ENCODE results near the gene UBE2M.

Gene UBE2M

GRCh38 chr19:58536852-58537798, 21.3 kb downstream of the UBE2M start:
- no peak for DNase-seq (ENCODE audit: low read depth)
- H3K4me3 ChIP-seq (ENCODE audit: control insufficient read depth, low read depth, low read length) = no peak overlapping the region

GRCh38 chr19:58535857-58536256, 22.6 kb downstream of the UBE2M start:
- H3K4me3 ChIP-seq (ENCODE audit: control insufficient read depth, low read depth, low read length) = no peak overlapping the region
- no peak for TF ChIP-seq CTCF (IDR thresholded peaks at IDR 0.05; ENCODE audit: control insufficient read depth, insufficient read depth, low read depth, low read length, missing control alignments)
- DNase-seq (ENCODE audit: low read depth) = no peak

More at GRCh38 chr19:58536852-58537798, 21.3 kb downstream of the UBE2M start:
- TF ChIP-seq CTCF (IDR thresholded peaks at IDR 0.05; ENCODE audit: control insufficient read depth, insufficient read depth, low read depth, low read length, missing control alignments) = no peak

GRCh38 chr19:58531034-58531840, 27.2 kb downstream of the UBE2M start:
- no peak overlapping the region for H3K4me3 ChIP-seq (ENCODE audit: control insufficient read depth, low read depth, low read length)
- TF ChIP-seq CTCF (IDR thresholded peaks at IDR 0.05; ENCODE audit: control insufficient read depth, insufficient read depth, low read depth, low read length, missing control alignments) = no peak
- DNase-seq (ENCODE audit: low read depth) = no peak

GRCh38 chr19:58529405-58529804, 29.0 kb downstream of the UBE2M start:
- no peak overlapping the region for H3K4me3 ChIP-seq (ENCODE audit: control insufficient read depth, low read depth, low read length)
- no peak for DNase-seq (ENCODE audit: low read depth)
- TF ChIP-seq CTCF (IDR thresholded peaks at IDR 0.05; ENCODE audit: control insufficient read depth, insufficient read depth, low read depth, low read length, missing control alignments) = no peak

- DNase-seq (ENCODE audit: low read depth) = no peak
- no peak for TF ChIP-seq CTCF (IDR thresholded peaks at IDR 0.05; ENCODE audit: control insufficient read depth, insufficient read depth, low read depth, low read length, missing control alignments)
- no peak overlapping the region for H3K4me3 ChIP-seq (ENCODE audit: control insufficient read depth, low read depth, low read length)
These were observed 35.7 kb downstream of the UBE2M start for GRCh38 chr19:58522709-58523108.

GRCh38 chr19:58521651-58522050, 36.8 kb downstream of the UBE2M start:
- no peak for TF ChIP-seq CTCF (IDR thresholded peaks at IDR 0.05; ENCODE audit: control insufficient read depth, insufficient read depth, low read depth, low read length, missing control alignments)
- DNase-seq (ENCODE audit: low read depth) = no peak
- H3K4me3 ChIP-seq (ENCODE audit: control insufficient read depth, low read depth, low read length) = no peak overlapping the region

Measured in AG09309 (cell line).